GM10266 (cell line): ENCODE data around the gene SEZ6.

Experiments
- DNase-seq: peaks from one replicate; pipeline ENCODE4 v3.0.0; 2012; ENCODE audit errors: extremely low spot score
- CTCF ChIP-seq: IDR thresholded peaks from 2 replicates; pipeline ENCODE4 v1.5.1; 2012; ENCODE audit warnings: mild to moderate bottlenecking, low read depth; ENCODE audit not compliant: control insufficient read depth, insufficient read depth; ENCODE audit errors: missing control alignments

SEZ6 gene

GRCh38 chr17:29036584-29036983, 30.8 kb upstream of the SEZ6 start:
- TF ChIP-seq CTCF: no peak
- no peak for DNase-seq

GRCh38 chr17:29034510-29034909, 28.7 kb upstream of the SEZ6 start:
- no peak for DNase-seq
- no peak for TF ChIP-seq CTCF

DNA sequence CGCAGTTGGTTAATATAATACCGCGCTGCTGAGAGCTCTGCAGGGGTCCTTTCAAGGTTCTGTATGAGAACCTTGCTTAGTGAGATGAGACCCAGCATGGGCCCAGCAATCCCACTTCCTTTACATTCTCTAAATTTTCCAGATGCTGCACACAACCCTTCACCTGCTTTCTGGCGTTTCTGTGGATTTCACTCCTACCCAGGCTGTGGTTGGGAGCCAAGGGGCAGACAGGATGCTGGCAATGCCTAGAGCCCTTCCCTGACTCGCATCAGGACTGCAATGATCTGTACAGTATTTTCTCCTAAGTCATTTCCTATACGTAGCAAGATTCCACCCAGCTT, 27.0 kb upstream of the SEZ6 start:
- no peak for DNase-seq
- no peak for TF ChIP-seq CTCF

DNA sequence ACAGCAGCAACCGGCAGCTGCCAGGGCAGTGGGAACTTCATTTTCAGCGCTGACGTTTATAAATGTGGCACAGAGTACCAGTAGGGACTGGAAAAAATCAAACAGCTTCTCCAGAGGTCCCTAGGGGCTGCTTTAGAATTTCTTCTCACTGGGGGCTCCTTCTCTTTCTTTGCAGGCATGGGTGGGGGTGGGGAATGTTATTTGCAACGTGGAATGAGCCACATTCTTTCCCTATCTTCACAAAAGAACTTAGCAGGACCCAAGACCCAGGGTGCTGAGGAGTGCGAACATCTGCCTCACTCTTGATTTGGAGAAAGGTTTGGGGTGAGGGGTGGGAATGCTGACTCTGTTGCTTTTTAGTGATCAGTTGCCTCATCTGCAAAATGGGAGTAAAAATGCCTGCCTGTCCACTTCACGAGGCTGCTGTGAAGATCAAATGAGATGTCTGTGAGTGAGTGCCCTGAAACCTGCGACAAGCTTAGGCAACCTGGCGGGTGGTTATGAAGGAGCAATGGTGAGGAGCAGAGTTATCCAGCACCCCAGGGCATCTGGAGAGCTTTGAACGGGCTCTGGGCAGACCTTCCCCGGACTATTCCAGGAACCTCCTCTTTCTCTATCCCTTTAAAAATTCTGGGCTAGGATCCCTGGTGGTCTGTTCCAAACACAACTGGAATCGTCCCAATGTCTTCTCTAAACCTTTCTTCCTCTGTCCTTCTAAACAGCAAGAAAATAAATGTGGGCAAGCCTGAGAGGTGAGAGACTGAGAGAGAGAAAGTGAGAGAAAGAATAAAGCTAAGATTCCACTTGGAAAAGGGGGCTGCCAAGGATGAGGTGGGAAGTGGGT, 26.4 kb upstream of the SEZ6 start:
- no peak for TF ChIP-seq CTCF
- DNase-seq: no peak

GRCh38 chr17:29031488-29031887, 25.7 kb upstream of the SEZ6 start:
- no peak for TF ChIP-seq CTCF
- no peak for DNase-seq

DNA sequence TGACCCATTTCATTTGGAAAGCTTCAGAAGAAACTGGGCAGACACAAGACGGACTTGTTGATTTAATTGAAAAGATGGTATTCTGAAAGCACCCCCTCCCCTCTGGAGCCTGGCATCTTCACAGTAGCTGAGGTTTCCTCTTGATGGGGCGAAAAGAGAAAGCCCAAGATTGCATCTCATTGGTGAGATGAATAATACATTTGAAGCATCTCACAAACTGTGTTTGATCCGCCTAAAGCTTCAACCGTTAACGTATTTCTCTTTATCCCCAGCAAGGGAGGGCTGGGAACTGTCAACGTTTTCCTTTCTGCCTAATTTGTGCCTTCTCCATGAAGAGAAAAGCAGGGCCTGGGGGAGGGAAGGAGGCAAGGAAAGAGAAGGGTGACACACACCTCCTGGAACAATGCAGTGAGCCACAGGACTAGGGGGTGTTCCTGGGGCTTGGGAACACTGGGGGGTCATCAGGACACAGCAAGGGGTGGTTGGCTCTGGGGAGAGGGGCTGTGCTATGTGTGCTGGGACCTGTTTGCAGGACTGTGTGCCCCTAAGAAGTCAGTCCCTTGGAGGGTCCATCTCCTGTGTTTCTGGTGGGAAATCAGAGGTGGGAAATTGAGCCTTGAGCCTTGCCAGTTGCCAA, 18.6 kb upstream of the SEZ6 start:
- DNase-seq: no peak
- no peak for TF ChIP-seq CTCF

GRCh38 chr17:29022074-29022473, 16.2 kb upstream of the SEZ6 start:
- TF ChIP-seq CTCF: no peak
- no peak for DNase-seq
